WTC11 (cell line): ENCODE results near the gene KCNB1. TPM values are rescaled to one million over a fixed set of nuclear protein-coding genes. Genes with fewer than 3 reads are reported as not detected.

Source experiments
- EMX1 ChIP-seq: fragments of 250-450 bp; sonication (Bioruptor Pico); IDR thresholded peaks from 2 replicates; pipeline ENCODE4 v1.8.0; 2021; ENCODE audit warnings: mild to moderate bottlenecking
- ESRRA ChIP-seq: sonication (generic); formaldehyde crosslinking; IDR thresholded peaks from 2 replicates; pipeline ENCODE4 v1.8.1; 2022; ENCODE audit warnings: mild to moderate bottlenecking, missing genetic modification reagents, borderline replicate concordance
- FOXK1 ChIP-seq: sonication (generic); formaldehyde crosslinking; IDR thresholded peaks from 2 replicates; pipeline ENCODE4 v1.8.0; 2022; ENCODE audit warnings: mild to moderate bottlenecking, moderate library complexity, missing genetic modification reagents
- FOXP1 ChIP-seq: sonication (generic); formaldehyde crosslinking; IDR thresholded peaks from 2 replicates; pipeline ENCODE4 v1.8.0; 2022; ENCODE audit warnings: missing genetic modification reagents, mild to moderate bottlenecking, moderate library complexity, borderline replicate concordance
- GRHL2 ChIP-seq: fragments of 250-450 bp; sonication (Bioruptor Pico); IDR thresholded peaks from 2 replicates; pipeline ENCODE4 v1.8.0; 2022; ENCODE audit warnings: mild to moderate bottlenecking, moderate library complexity; ENCODE audit not compliant: insufficient replicate concordance, severe bottlenecking
- MYBL2 ChIP-seq: sonication (generic); formaldehyde crosslinking; IDR thresholded peaks from 2 replicates; pipeline ENCODE4 v1.8.1; 2023; ENCODE audit warnings: mild to moderate bottlenecking, moderate library complexity, missing genetic modification reagents
- NR2C2 ChIP-seq: sonication (generic); formaldehyde crosslinking; IDR thresholded peaks from 2 replicates; pipeline ENCODE4 v1.8.0; 2022; ENCODE audit warnings: mild to moderate bottlenecking, missing genetic modification reagents
- total RNA-seq: library from RNA; stranded (reverse); gene quantifications from 3 replicates; pipeline ENCODE4 v1.2.3, GENCODE V29; 2021
- TF ChIP-seq, protein P1 (sequence below): fragments of 250-450 bp; sonication (Bioruptor Pico); IDR thresholded peaks from 2 replicates; pipeline ENCODE4 v1.9.0; 2021; ENCODE audit warnings: mild to moderate bottlenecking, borderline replicate concordance
- TF ChIP-seq, protein P2 (sequence below): sonication (generic); formaldehyde crosslinking; IDR thresholded peaks from 2 replicates; pipeline ENCODE4 v1.8.1; 2023; ENCODE audit warnings: mild to moderate bottlenecking, moderate library complexity, missing genetic modification reagents
- TF ChIP-seq, protein P3 (sequence below): sonication (generic); formaldehyde crosslinking; IDR thresholded peaks from 2 replicates; pipeline ENCODE4 v1.8.0; 2023; ENCODE audit warnings: mild to moderate bottlenecking, missing genetic modification reagents
- TF ChIP-seq, protein P4 (sequence below): sonication (generic); formaldehyde crosslinking; IDR thresholded peaks from 2 replicates; pipeline ENCODE4 v1.8.0; 2023; ENCODE audit warnings: missing genetic modification reagents
- TF ChIP-seq, protein P5 (sequence below): sonication (generic); formaldehyde crosslinking; conservative IDR thresholded peaks from 2 replicates; pipeline ENCODE4 v1.8.1; 2022; ENCODE audit warnings: mild to moderate bottlenecking, missing genetic modification reagents
- TF ChIP-seq, protein P6 (sequence below): fragments of 200-600 bp; IDR thresholded peaks from 2 replicates; pipeline ENCODE4 v1.8.0; 2022; ENCODE audit warnings: antibody characterized with exemption
- TF ChIP-seq, protein P7 (sequence below): sonication (generic); formaldehyde crosslinking; IDR thresholded peaks from 2 replicates; pipeline ENCODE4 v1.8.1; 2022; ENCODE audit warnings: mild to moderate bottlenecking, missing genetic modification reagents, moderate library complexity, borderline replicate concordance
- TF ChIP-seq, protein P8 (sequence below): sonication (generic); formaldehyde crosslinking; IDR thresholded peaks from 2 replicates; pipeline ENCODE4 v1.8.1; 2022; ENCODE audit warnings: low read depth, missing genetic modification reagents, borderline replicate concordance

KCNB1 gene
- total RNA-seq, 1 experiment from 2014 or later = 1.1 TPM

DNA sequence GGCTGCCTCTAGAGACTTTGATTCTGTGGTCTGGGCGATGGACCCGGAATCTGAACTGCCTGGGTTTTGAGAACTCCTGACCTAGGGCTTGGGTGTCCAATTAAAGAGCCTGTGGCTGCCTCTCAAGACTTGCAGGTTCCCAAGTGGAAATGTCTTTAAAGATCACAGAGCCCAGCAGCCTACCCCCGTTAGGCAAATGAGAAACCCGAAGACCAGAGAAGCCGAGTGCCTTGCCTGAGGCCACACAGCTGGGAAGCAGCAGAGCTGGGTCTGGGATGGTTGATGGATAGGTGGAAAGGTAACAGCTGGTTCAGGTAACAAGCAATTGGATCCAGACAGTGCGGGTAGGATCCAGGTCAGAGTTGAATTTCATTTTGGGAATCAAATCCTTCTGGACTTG is 25.8 kb downstream of the KCNB1 start (continued):
- TF ChIP-seq, protein P1, sequence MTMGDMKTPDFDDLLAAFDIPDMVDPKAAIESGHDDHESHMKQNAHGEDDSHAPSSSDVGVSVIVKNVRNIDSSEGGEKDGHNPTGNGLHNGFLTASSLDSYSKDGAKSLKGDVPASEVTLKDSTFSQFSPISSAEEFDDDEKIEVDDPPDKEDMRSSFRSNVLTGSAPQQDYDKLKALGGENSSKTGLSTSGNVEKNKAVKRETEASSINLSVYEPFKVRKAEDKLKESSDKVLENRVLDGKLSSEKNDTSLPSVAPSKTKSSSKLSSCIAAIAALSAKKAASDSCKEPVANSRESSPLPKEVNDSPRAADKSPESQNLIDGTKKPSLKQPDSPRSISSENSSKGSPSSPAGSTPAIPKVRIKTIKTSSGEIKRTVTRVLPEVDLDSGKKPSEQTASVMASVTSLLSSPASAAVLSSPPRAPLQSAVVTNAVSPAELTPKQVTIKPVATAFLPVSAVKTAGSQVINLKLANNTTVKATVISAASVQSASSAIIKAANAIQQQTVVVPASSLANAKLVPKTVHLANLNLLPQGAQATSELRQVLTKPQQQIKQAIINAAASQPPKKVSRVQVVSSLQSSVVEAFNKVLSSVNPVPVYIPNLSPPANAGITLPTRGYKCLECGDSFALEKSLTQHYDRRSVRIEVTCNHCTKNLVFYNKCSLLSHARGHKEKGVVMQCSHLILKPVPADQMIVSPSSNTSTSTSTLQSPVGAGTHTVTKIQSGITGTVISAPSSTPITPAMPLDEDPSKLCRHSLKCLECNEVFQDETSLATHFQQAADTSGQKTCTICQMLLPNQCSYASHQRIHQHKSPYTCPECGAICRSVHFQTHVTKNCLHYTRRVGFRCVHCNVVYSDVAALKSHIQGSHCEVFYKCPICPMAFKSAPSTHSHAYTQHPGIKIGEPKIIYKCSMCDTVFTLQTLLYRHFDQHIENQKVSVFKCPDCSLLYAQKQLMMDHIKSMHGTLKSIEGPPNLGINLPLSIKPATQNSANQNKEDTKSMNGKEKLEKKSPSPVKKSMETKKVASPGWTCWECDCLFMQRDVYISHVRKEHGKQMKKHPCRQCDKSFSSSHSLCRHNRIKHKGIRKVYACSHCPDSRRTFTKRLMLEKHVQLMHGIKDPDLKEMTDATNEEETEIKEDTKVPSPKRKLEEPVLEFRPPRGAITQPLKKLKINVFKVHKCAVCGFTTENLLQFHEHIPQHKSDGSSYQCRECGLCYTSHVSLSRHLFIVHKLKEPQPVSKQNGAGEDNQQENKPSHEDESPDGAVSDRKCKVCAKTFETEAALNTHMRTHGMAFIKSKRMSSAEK (CRISPR knock-in tag) = no peak
- TF ChIP-seq GRHL2 (CRISPR knock-in tag) (no peak), MYBL2 (CRISPR knock-in tag) (no peak), EMX1 (CRISPR knock-in tag) (no peak), FOXK1 (no peak), FOXP1 (no peak), ESRRA (CRISPR knock-in tag) (no peak), NR2C2 (no peak)
- TF ChIP-seq, protein P2, sequence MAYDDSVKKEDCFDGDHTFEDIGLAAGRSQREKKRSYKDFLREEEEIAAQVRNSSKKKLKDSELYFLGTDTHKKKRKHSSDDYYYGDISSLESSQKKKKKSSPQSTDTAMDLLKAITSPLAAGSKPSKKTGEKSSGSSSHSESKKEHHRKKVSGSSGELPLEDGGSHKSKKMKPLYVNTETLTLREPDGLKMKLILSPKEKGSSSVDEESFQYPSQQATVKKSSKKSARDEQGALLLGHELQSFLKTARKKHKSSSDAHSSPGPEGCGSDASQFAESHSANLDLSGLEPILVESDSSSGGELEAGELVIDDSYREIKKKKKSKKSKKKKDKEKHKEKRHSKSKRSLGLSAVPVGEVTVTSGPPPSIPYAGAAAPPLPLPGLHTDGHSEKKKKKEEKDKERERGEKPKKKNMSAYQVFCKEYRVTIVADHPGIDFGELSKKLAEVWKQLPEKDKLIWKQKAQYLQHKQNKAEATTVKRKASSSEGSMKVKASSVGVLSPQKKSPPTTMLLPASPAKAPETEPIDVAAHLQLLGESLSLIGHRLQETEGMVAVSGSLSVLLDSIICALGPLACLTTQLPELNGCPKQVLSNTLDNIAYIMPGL (CRISPR knock-in tag) = no peak
- TF ChIP-seq, protein P3, sequence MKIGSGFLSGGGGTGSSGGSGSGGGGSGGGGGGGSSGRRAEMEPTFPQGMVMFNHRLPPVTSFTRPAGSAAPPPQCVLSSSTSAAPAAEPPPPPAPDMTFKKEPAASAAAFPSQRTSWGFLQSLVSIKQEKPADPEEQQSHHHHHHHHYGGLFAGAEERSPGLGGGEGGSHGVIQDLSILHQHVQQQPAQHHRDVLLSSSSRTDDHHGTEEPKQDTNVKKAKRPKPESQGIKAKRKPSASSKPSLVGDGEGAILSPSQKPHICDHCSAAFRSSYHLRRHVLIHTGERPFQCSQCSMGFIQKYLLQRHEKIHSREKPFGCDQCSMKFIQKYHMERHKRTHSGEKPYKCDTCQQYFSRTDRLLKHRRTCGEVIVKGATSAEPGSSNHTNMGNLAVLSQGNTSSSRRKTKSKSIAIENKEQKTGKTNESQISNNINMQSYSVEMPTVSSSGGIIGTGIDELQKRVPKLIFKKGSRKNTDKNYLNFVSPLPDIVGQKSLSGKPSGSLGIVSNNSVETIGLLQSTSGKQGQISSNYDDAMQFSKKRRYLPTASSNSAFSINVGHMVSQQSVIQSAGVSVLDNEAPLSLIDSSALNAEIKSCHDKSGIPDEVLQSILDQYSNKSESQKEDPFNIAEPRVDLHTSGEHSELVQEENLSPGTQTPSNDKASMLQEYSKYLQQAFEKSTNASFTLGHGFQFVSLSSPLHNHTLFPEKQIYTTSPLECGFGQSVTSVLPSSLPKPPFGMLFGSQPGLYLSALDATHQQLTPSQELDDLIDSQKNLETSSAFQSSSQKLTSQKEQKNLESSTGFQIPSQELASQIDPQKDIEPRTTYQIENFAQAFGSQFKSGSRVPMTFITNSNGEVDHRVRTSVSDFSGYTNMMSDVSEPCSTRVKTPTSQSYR (CRISPR knock-in tag) = no peak
- TF ChIP-seq, protein P4, sequence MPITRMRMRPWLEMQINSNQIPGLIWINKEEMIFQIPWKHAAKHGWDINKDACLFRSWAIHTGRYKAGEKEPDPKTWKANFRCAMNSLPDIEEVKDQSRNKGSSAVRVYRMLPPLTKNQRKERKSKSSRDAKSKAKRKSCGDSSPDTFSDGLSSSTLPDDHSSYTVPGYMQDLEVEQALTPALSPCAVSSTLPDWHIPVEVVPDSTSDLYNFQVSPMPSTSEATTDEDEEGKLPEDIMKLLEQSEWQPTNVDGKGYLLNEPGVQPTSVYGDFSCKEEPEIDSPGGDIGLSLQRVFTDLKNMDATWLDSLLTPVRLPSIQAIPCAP (CRISPR knock-in tag) = no peak
- TF ChIP-seq, protein P5, sequence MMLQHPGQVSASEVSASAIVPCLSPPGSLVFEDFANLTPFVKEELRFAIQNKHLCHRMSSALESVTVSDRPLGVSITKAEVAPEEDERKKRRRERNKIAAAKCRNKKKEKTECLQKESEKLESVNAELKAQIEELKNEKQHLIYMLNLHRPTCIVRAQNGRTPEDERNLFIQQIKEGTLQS (CRISPR knock-in tag) = no peak
- TF ChIP-seq, protein P6, sequence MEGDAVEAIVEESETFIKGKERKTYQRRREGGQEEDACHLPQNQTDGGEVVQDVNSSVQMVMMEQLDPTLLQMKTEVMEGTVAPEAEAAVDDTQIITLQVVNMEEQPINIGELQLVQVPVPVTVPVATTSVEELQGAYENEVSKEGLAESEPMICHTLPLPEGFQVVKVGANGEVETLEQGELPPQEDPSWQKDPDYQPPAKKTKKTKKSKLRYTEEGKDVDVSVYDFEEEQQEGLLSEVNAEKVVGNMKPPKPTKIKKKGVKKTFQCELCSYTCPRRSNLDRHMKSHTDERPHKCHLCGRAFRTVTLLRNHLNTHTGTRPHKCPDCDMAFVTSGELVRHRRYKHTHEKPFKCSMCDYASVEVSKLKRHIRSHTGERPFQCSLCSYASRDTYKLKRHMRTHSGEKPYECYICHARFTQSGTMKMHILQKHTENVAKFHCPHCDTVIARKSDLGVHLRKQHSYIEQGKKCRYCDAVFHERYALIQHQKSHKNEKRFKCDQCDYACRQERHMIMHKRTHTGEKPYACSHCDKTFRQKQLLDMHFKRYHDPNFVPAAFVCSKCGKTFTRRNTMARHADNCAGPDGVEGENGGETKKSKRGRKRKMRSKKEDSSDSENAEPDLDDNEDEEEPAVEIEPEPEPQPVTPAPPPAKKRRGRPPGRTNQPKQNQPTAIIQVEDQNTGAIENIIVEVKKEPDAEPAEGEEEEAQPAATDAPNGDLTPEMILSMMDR = no peak
- TF ChIP-seq, protein P7, sequence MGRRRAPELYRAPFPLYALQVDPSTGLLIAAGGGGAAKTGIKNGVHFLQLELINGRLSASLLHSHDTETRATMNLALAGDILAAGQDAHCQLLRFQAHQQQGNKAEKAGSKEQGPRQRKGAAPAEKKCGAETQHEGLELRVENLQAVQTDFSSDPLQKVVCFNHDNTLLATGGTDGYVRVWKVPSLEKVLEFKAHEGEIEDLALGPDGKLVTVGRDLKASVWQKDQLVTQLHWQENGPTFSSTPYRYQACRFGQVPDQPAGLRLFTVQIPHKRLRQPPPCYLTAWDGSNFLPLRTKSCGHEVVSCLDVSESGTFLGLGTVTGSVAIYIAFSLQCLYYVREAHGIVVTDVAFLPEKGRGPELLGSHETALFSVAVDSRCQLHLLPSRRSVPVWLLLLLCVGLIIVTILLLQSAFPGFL (CRISPR knock-in tag) = no peak
- TF ChIP-seq, protein P8, sequence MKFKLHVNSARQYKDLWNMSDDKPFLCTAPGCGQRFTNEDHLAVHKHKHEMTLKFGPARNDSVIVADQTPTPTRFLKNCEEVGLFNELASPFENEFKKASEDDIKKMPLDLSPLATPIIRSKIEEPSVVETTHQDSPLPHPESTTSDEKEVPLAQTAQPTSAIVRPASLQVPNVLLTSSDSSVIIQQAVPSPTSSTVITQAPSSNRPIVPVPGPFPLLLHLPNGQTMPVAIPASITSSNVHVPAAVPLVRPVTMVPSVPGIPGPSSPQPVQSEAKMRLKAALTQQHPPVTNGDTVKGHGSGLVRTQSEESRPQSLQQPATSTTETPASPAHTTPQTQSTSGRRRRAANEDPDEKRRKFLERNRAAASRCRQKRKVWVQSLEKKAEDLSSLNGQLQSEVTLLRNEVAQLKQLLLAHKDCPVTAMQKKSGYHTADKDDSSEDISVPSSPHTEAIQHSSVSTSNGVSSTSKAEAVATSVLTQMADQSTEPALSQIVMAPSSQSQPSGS = no peak
